Colonic mucosa (tissue), 4 donors: ENCODE measurements around the gene MPPE1. TPM values are rescaled to one million over a fixed set of nuclear protein-coding genes. Genes with fewer than 3 reads are reported as not detected.
"Not testable (repeated sequence)": the region's sequence is repeated elsewhere in the genome, so short reads cannot be mapped to it uniquely, and the experiment has no call there.

Experiments used
- DNase-seq: peaks from one replicate; pipeline ENCODE4 v3.0.0-alpha.2; 2020
- H3K27ac ChIP-seq: fragments of 200-600 bp; one replicate; pipeline ENCODE4 v1.8.0; 2021
- H3K27me3 ChIP-seq: fragments of 200-600 bp; one replicate; pipeline ENCODE4 v1.8.0; 2021
- H3K36me3 ChIP-seq: fragments of 200-600 bp; one replicate; pipeline ENCODE4 v1.8.0; 2021
- H3K4me1 ChIP-seq: fragments of 200-600 bp; one replicate; pipeline ENCODE4 v1.8.0; 2021; ENCODE audit warnings: mild to moderate bottlenecking
- H3K4me3 ChIP-seq: fragments of 200-600 bp; one replicate; pipeline ENCODE4 v1.8.0; 2021
- H3K9ac ChIP-seq, 2 donors: one replicate each; pipeline ENCODE4 v1.7.0; 2013; ENCODE audit warnings: control low read depth in 2 of 2, low read depth in 2 of 2, low read length in 2 of 2
- H3K9me3 ChIP-seq: fragments of 200-600 bp; one replicate; pipeline ENCODE4 v1.8.0; 2021
- CTCF ChIP-seq: fragments of 200-600 bp; IDR thresholded peaks from one replicate; pipeline ENCODE4 v1.8.0; 2022; ENCODE audit warnings: antibody characterized with exemption, mild to moderate bottlenecking
- intact Hi-C: fragments of 100-400 bp; cut with DNase I; formaldehyde crosslinking; loops from one replicate; pipeline ENCODE4 v1.14.1; 2022
- total RNA-seq, 2 donors: library from RNA; stranded (reverse); fragmentation: NEBNext Ultra II Directional in 1 of 2; extraction: Animal tissue kit (Norgen Biotek cat#: 25700) in 1 of 2; gene quantifications; one replicate each; pipeline ENCODE4 v1.2.1, GENCODE V29; 2021
- donor health status: healthy.
- donor health status: DM: no; HTN: no; CAD: no.
- donor health status: DM: no; HTN: no; CAD: no.

The MPPE1 gene
- total RNA-seq, 2 donors from 2014 or later, result 36.8 to 47.9 TPM

DNA sequence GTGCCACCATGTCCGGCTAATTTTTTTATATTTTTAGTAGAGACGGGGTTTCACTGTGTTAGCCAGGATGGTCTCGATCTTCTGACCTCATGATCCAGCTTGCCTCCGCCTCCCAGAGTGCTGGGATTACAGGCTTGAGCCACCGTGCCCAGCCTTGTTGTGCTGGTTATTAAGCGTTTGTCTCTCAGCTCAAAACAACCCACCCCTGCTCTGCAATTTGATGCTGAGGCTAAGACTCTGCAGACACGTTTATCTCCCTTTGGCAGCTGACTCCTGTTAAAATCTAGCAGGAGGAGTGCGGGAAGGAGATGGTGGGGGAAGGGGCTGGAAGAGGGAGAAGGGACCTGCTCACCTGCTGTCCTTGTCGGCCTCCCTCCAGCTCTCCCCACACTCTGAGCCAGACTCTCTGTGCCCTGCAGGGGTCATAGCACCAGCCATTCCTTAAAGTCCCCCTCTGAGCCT lies 43.3 kb upstream of the MPPE1 start:
- intact Hi-C loops, result no loop called here
- no peaks in the 10 kb centered on the region for H3K27me3 ChIP-seq
- H3K4me1 ChIP-seq, result peaks cover 3% of the 10 kb centered on the region
- no peaks in the 10 kb centered on the region for H3K36me3 ChIP-seq
- H3K27ac ChIP-seq, result no peak overlapping the region
- no peak for TF ChIP-seq CTCF
- no peak overlapping the region for H3K9ac ChIP-seq
- no peaks in the 10 kb centered on the region for H3K9me3 ChIP-seq
- no peak overlapping the region for H3K4me3 ChIP-seq
- DNase-seq, result no peak

GRCh38 chr18:11950824-11951223 lies 42.7 kb upstream of the MPPE1 start:
- H3K4me1 ChIP-seq, result peaks cover 3% of the 10 kb centered on the region
- DNase-seq, result no peak
- H3K4me3 ChIP-seq, result no peak overlapping the region
- H3K36me3 ChIP-seq, result no peaks in the 10 kb centered on the region
- no peaks in the 10 kb centered on the region for H3K27me3 ChIP-seq
- no peak overlapping the region for H3K9ac ChIP-seq
- intact Hi-C loops, result no loop called here
- TF ChIP-seq CTCF, result no peak
- no peak overlapping the region for H3K27ac ChIP-seq
- H3K9me3 ChIP-seq, result no peaks in the 10 kb centered on the region

- intact Hi-C loops, result no loop called here
- H3K9me3 ChIP-seq, result no peaks in the 10 kb centered on the region
- H3K9ac ChIP-seq, result no peak overlapping the region
- peaks cover 3% of the 10 kb centered on the region for H3K4me1 ChIP-seq
- no peaks in the 10 kb centered on the region for H3K27me3 ChIP-seq
- no peak overlapping the region for H3K4me3 ChIP-seq
- no peak for TF ChIP-seq CTCF
- H3K27ac ChIP-seq, result no peak overlapping the region
- no peak for DNase-seq
- no peaks in the 10 kb centered on the region for H3K36me3 ChIP-seq
Observed at GRCh38 chr18:11948852-11949523, 40.9 kb upstream of the MPPE1 start.

- no peak for TF ChIP-seq CTCF
- Histone ChIP-seq H3K4me3 (peak overlapping the region; percentile 35), H3K27me3 (no peaks in the 10 kb centered on the region), H3K36me3 (no peaks in the 10 kb centered on the region), H3K9ac (peak overlapping the region; percentile 67 to 76), H3K4me1 (peaks cover 3% of the 10 kb centered on the region), H3K9me3 (no peaks in the 10 kb centered on the region), H3K27ac (peak overlapping the region; percentile 79)
- intact Hi-C loops, result no loop called here
- peak; percentile 92 for DNase-seq
Observed at GRCh38 chr18:11947214-11948191, 39.4 kb upstream of the MPPE1 start.

DNA sequence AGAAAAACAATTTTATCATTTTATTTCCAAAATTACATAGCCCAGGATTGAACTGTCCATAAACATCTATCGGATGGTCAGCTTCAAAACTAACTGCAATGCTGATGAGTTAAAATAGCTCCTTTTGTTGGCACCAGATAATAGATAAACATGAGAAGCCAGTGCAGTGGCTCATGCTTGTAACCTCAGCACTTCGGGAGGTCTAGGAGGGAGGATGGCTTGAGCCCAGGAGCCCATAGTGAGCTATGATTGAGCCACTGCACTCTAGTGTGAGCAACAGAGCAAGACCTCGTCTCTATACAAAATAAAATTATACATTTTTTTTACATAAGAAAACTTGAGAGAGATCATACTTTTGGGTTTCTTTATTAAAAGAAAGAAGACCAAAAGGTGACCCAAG lies 38.6 kb upstream of the MPPE1 start:
- Histone ChIP-seq H3K36me3 (no peaks in the 10 kb centered on the region), H3K4me1 (peaks cover 3% of the 10 kb centered on the region), H3K27me3 (no peaks in the 10 kb centered on the region), H3K4me3 (peak overlapping the region; percentile 35), H3K9me3 (no peaks in the 10 kb centered on the region), H3K9ac (peak overlapping the region; percentile 36 to 76), H3K27ac (peak overlapping the region; percentile 79)
- DNase-seq, result no peak
- TF ChIP-seq CTCF, result no peak
- intact Hi-C loops, result no loop called here

DNA sequence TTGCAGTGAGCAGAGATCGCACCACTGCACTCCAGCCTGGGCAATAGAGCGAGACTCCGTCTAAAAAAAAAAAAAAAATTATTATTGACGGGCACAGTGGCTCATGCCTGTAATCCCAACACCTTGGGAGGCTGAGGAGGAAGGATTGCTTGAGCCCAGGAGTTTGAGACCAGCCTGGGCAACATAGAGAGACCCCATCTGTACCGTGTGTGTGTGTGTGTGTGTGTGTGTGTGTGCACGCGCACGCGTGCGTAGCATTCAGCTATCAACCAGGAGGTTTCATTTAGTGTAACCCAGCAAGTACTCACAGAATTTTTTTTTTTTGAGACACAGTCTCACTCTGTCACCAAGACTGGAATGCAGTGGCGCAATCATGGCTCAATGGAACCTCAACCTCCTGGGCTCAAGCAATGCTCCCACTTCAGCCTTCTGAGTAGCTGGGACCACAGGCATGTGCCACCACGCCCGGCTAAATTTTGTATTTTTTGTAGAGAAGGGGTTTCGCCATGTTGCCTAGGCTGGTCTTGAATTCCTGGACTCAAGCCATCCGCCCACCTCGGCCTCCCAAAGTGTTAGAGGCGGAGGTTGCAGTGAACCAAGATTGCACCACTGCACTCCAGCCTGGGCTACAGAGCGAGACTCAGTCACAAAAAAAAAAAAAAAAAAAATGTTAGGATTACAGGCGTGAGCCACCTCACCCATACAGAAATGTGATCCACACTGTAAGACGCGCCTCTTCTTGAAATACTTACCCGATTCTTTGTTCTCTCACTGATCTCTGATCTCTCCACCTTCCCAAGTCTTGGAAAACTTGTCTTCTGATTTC lies 37.9 kb upstream of the MPPE1 start:
- H3K4me1 ChIP-seq, H3K9me3 ChIP-seq, H3K36me3 ChIP-seq, DNase-seq, intact Hi-C loops, H3K4me3 ChIP-seq, H3K27me3 ChIP-seq: not testable (repeated sequence)
- Histone ChIP-seq H3K9ac (peak overlapping the region in 1 of 2 donors; percentile 76), H3K27ac (peak overlapping the region; percentile 79)
